Middle frontal gyrus (tissue), 1 donor: ENCODE measurements around the gene ALDH1A2.

ENCODE experiments used
- DNase-seq: peaks from one replicate; pipeline ENCODE4 v3.0.0-alpha.2; 2015; ENCODE audit warnings: low spot score; ENCODE audit errors: extremely low spot score

The ALDH1A2 gene

DNA sequence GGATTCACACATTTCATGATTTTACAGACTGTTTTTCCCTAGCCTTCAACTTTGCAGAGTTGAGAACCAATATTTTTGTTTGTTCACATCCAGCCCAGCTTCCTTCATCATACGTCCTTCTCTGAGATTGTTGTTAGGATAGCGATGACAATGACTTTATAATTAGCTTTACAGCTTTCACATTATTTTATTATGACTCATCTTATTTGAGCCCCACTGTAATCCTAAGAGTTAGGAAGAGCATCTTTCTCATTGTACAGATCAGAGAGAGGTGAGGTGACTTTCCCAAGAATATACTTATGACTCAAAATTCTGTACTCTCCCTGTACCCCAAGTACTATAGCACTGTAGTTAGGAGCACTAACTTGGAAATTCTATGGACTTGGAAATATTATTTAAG is 156.1 kb downstream of the ALDH1A2 start:
- no peak for DNase-seq

DNA sequence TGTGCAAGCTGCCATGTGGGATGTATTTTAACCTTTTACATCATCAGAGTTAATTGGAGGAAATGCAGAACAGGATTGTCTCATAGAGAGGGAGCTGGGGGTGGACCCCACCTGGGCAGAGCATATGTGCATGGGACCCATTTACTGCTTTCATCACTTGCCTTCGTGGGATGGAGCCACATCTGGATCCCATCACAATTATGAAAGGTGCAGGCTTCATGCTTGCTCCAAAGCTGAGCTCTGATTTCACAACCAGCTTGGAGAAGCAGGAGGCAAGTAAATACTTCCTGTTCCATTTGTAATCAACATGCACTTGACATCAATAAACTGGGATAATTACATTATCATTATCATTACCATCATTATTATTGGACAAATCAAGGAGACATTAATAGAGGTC is 161.9 kb downstream of the ALDH1A2 start:
- no peak for DNase-seq
